ENCODE results near the gene CSNK1G2. TPM values are rescaled to one million over a fixed set of nuclear protein-coding genes. Genes with fewer than 3 reads are reported as not detected.
A peak's percentile ranks its signal among the peaks of the same experiment; 100 is the strongest.

CSNK1G2 gene
- total RNA-seq (10 to 100 TPM; 22.3 to 34.1 (median 33.0) TPM), polyA plus RNA-seq (10 to 100 TPM; 25.3 to 49.8 (median 34.2) TPM)
- long read RNA-seq, donor 1, transcript CSNK1G2-201 (12 exons, 2,918 nt) = major isoform, 22 of 29 reads
- long read RNA-seq, donor 1, partial matches to known transcripts = 3 of 29 reads
- long read RNA-seq, donor 1, other reads (novel, unspliced or antisense) = 4 of 29 reads
- long read RNA-seq, donor 2, transcript CSNK1G2-201 (12 exons, 2,918 nt) = major isoform, 35 of 66 reads
- long read RNA-seq, donor 2, partial matches to known transcripts = 22 of 66 reads
- long read RNA-seq, donor 2, other reads (novel, unspliced or antisense) = 9 of 66 reads

- DNase-seq = peak in 1 of 2 donors; percentile 39
- intact Hi-C loops (cut with DNase I) = no loop called here
- ATAC-seq = peak in 1 of 4 donors; percentile 7
- no peaks in the 10 kb centered on the region for H3K9me3 ChIP-seq
- peak; percentile 30 for TF ChIP-seq CTCF (IDR thresholded peaks at IDR 0.05)
- H3K27ac ChIP-seq = peak within 1 kb of the TSS; percentile 95
- H3K4me3 ChIP-seq = peak within 1 kb of the TSS; percentile 76
- WGBS, 3 donors = 0 to 1% (median 0%) methylated on average over 32 to 97 of the region's 97 CpGs
- H3K27me3 ChIP-seq (ENCODE audit: insufficient read depth in 3 of 3, low read length in 2 of 3) = no peaks in the 10 kb centered on the region
- peaks cover 15% of the 10 kb centered on the region for H3K4me1 ChIP-seq
- H3K36me3 ChIP-seq (ENCODE audit: insufficient read depth in 1 of 2, low read depth in 1 of 2) = no peaks in the 10 kb centered on the region
Observed at GRCh38 chr19:1941146-1942077, at the start of gene CSNK1G2. Gene CSNK1G2, plus strand, starts transcription at chr19:1941172. Its CDS starts 28,601 bp downstream, at chr19:1969773.

GRCh38 chr19:1893791-1894190, 47.2 kb upstream of the CSNK1G2 start:
- ATAC-seq (no peak), DNase-seq (no peak)
- no peak for TF ChIP-seq CTCF (IDR thresholded peaks at IDR 0.05)
- Histone ChIP-seq H3K27me3 (ENCODE audit: insufficient read depth in 3 of 3, low read length in 2 of 3) (no peaks in the 10 kb centered on the region), H3K9me3 (no peaks in the 10 kb centered on the region), H3K4me3 (no peak overlapping the region), H3K4me1 (peaks cover 5% of the 10 kb centered on the region), H3K36me3 (ENCODE audit: insufficient read depth in 1 of 2, low read depth in 1 of 2) (no peaks in the 10 kb centered on the region), H3K27ac (no peak overlapping the region)
- intact Hi-C loops (cut with DNase I) = no loop called here
- 74 to 83% (median 79%) methylated on average over 17 of the region's 17 CpGs for WGBS, 3 donors

GRCh38 chr19:1896508-1896907, 44.5 kb upstream of the CSNK1G2 start:
- Histone ChIP-seq H3K27me3 (ENCODE audit: insufficient read depth in 3 of 3, low read length in 2 of 3) (no peaks in the 10 kb centered on the region), H3K36me3 (ENCODE audit: insufficient read depth in 1 of 2, low read depth in 1 of 2) (no peaks in the 10 kb centered on the region), H3K4me1 (peaks cover 5% of the 10 kb centered on the region), H3K4me3 (no peak overlapping the region), H3K27ac (no peak overlapping the region), H3K9me3 (no peaks in the 10 kb centered on the region)
- no peak for DNase-seq
- 71 to 76% (median 75%) methylated on average over 13 of the region's 13 CpGs for WGBS, 3 donors
- intact Hi-C loops (cut with DNase I) = no loop called here
- no peak for ATAC-seq
- no peak for TF ChIP-seq CTCF (IDR thresholded peaks at IDR 0.05)

GRCh38 chr19:1901940-1902404, 39.0 kb upstream of the CSNK1G2 start:
- DNase-seq (peak in 1 of 2 donors; percentile 62), ATAC-seq (no peak)
- H3K9me3 ChIP-seq = no peaks in the 10 kb centered on the region
- peaks cover 10% of the 10 kb centered on the region for H3K4me1 ChIP-seq
- no peak overlapping the region for H3K4me3 ChIP-seq
- H3K27me3 ChIP-seq (ENCODE audit: insufficient read depth in 3 of 3, low read length in 2 of 3) = no peaks in the 10 kb centered on the region
- intact Hi-C loops (cut with DNase I) = no loop called here
- no peaks in the 10 kb centered on the region for H3K36me3 ChIP-seq (ENCODE audit: insufficient read depth in 1 of 2, low read depth in 1 of 2)
- no peak for TF ChIP-seq CTCF (IDR thresholded peaks at IDR 0.05)
- no peak overlapping the region for H3K27ac ChIP-seq
- 82 to 85% (median 82%) methylated on average over 16 of the region's 16 CpGs for WGBS, 3 donors
